ENCODE results near the gene SLC25A23.
"Not testable (repeated sequence)": the region's sequence is repeated elsewhere in the genome, so short reads cannot be mapped to it uniquely, and the experiment has no call there.

Gene SLC25A23

GRCh38 chr19:6402058-6402457 is 57.5 kb downstream of the SLC25A23 start:
- DNase-seq (ENCODE audit: low spot score) = no peak

GRCh38 chr19:6400062-6400944 is 59.3 kb downstream of the SLC25A23 start:
- DNase-seq (ENCODE audit: low spot score) = not testable (repeated sequence)

GRCh38 chr19:6396305-6396704 is 63.3 kb downstream of the SLC25A23 start:
- DNase-seq (ENCODE audit: low spot score) = no peak

GRCh38 chr19:6394831-6395230 is 64.8 kb downstream of the SLC25A23 start:
- no peak for DNase-seq (ENCODE audit: low spot score)

- peak; percentile 78 for DNase-seq (ENCODE audit: low spot score)
Observed at GRCh38 chr19:6393983-6394412, 65.6 kb downstream of the SLC25A23 start.

- peak; percentile 94 for DNase-seq (ENCODE audit: low spot score)
Observed at GRCh38 chr19:6393074-6393982, 66.3 kb downstream of the SLC25A23 start, which contains the start of gene GTF2F1. GTF2F1 (minus strand) TSS chr19:6393164; CDS start chr19:6392995, 169 bp downstream.

GRCh38 chr19:6392221-6393073 is 67.1 kb downstream of the SLC25A23 start:
- DNase-seq (ENCODE audit: low spot score) = no peak

All from activated CD4-positive, alpha-beta T cell treated with anti-CD3 and anti-CD28 coated beads, Interleukin-2, Interleukin-4, amounts not matched to agents 100 ng/mL and 50 ng/mL, durations not matched to agents 16 hours and 8 hours (primary cell).